HG03469 (cell line): ENCODE results near the gene TIMM10.

Experiments
- ATAC-seq: cut with Tn5 transposase; IDR thresholded peaks from one replicate; pipeline ENCODE4 v1.9.1; 2021; ENCODE audit warnings: mild to moderate bottlenecking, moderate library complexity, moderate number of reproducible peaks; ENCODE audit not compliant: unreplicated experiment

The TIMM10 gene

GRCh38 chr11:57530596-57531507 is at the start of gene TIMM10:
Gene TIMM10 (minus strand): TSS chr11:57530754. CDS start chr11:57530189, 565 bp downstream.
- peak; percentile 99 for ATAC-seq

- ATAC-seq, result no peak
These were observed 43.5 kb upstream of the TIMM10 start for GRCh38 chr11:57574061-57574460.

GRCh38 chr11:57571606-57572005 is 41.1 kb upstream of the TIMM10 start:
- no peak for ATAC-seq

- ATAC-seq, result peak; percentile 48
These were observed 37.8 kb upstream of the TIMM10 start for GRCh38 chr11:57568330-57568766.

- peak; percentile 31 for ATAC-seq
These were observed 37.2 kb upstream of the TIMM10 start, which contains the start of gene UBE2L6 for GRCh38 chr11:57567515-57568329. Gene UBE2L6 (minus strand): TSS chr11:57567672. CDS start chr11:57567611, 61 bp downstream.

GRCh38 chr11:57566905-57567514 is 36.5 kb upstream of the TIMM10 start:
- no peak for ATAC-seq

- ATAC-seq, result peak; percentile 63
These were observed 35.7 kb upstream of the TIMM10 start for GRCh38 chr11:57566005-57566904.

- ATAC-seq, result no peak
These were observed 32.0 kb upstream of the TIMM10 start for GRCh38 chr11:57562596-57562995.

GRCh38 chr11:57560146-57560545 is 29.6 kb upstream of the TIMM10 start:
- ATAC-seq, result no peak

- no peak for ATAC-seq
These were observed 25.5 kb upstream of the TIMM10 start for GRCh38 chr11:57556041-57556440.

GRCh38 chr11:57555393-57555792 is 24.8 kb upstream of the TIMM10 start:
- no peak for ATAC-seq

- ATAC-seq, result no peak
These were observed 21.9 kb upstream of the TIMM10 start for GRCh38 chr11:57552479-57552878.

- ATAC-seq, result no peak
These were observed 21.4 kb upstream of the TIMM10 start for GRCh38 chr11:57551941-57552340.

- no peak for ATAC-seq
These were observed 19.4 kb upstream of the TIMM10 start for GRCh38 chr11:57549983-57550382.

- ATAC-seq, result peak; percentile 87
These were observed 17.4 kb upstream of the TIMM10 start for GRCh38 chr11:57547854-57548377.

GRCh38 chr11:57546869-57547475 is 16.4 kb upstream of the TIMM10 start:
- ATAC-seq, result peak; percentile 62

- ATAC-seq, result no peak
These were observed 15.9 kb upstream of the TIMM10 start for GRCh38 chr11:57546451-57546850.

- ATAC-seq, result no peak
These were observed 15.3 kb upstream of the TIMM10 start for GRCh38 chr11:57545883-57546282.

- ATAC-seq, result no peak
These were observed 14.0 kb upstream of the TIMM10 start for GRCh38 chr11:57544566-57544965.
